Ammon's horn (tissue), 1 donor: ENCODE data around the gene YAE1.
"Not testable (repeated sequence)": the region's sequence is repeated elsewhere in the genome, so short reads cannot be mapped to it uniquely, and the experiment has no call there.

ENCODE experiments used
- DNase-seq: peaks from one replicate; pipeline ENCODE4 v3.0.0-alpha.2; 2016; ENCODE audit warnings: low spot score

The YAE1 gene

DNA sequence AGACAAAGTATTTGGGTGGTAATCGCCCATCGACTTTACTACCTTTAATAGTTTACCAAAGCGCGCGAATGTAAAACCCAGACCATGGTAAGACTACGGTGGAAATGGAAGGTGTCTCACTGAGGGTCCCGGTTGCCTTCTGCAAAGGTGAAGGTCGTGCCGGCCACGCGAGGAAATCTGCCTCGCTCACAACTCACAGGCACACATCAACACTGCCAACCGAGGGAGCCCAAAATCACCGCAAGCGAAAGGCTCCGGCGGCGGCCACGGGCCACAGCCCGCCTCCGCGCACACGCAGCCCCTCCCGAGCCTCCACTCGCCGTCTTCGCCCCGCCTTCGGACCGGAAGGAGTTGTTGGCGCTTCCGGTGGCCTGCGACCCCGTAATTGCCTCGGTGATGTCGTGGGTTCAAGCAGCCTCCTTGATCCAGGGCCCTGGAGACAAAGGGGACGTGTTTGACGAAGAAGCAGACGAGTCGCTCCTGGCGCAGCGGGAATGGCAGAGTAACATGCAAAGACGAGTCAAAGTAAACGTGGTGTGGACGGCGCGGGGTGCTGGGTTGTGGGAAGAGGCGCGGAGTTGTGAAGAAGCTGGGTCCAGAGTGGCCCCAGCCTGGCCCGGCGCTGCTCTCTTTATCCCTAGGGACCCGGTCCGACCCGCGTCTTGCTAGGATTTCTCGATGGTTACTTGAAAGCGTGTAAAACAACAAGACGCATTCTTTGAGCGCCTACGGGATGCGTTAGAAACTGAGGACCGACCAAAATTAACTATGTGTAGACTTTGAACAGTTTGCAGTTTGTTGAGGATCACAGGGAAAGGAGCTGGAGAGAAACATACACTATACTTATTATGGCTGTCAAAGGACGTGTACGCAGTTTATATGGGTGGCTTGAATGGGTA, at the start of gene YAE1:
Gene YAE1, plus strand, starts transcription at position 382 of the 899 bp plus-strand sequence. Its CDS starts 15 bp downstream, at position 397.
- peak; percentile 93 for DNase-seq

- no peak for DNase-seq
Measured at GRCh38 chr7:39516498-39516897, 49.7 kb upstream of the YAE1 start.

- no peak for DNase-seq
Measured at GRCh38 chr7:39517240-39517639, 49.0 kb upstream of the YAE1 start.

- DNase-seq, result no peak
Measured at GRCh38 chr7:39525926-39526325, 40.3 kb upstream of the YAE1 start.

DNA sequence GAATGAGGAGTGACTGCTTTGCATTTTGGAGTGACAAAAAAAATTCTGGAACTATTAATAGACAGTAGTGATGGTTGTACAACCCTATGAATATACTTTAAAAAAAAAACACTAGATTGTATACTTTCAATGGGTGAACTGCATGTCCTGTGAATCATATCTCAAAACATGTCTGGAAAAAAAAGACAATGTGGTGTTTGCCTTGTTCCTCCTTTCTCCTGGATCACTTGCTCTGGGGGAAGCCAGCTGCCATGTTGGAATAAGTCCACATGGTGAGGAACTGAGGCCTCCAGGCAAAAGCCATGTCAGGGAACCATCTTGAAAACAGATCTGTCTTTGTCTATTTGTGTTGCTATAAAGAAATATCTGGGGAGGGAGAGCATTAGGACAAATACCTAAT, 39.5 kb upstream of the YAE1 start:
- DNase-seq, result no peak

GRCh38 chr7:39527296-39527695, 38.9 kb upstream of the YAE1 start:
- DNase-seq, result no peak

- no peak for DNase-seq
Measured at GRCh38 chr7:39527951-39528350, 38.3 kb upstream of the YAE1 start.

GRCh38 chr7:39528849-39529248, 37.4 kb upstream of the YAE1 start:
- no peak for DNase-seq

- no peak for DNase-seq
Measured at GRCh38 chr7:39529582-39529981, 36.6 kb upstream of the YAE1 start.

- no peak for DNase-seq
Measured at GRCh38 chr7:39530971-39531370, 35.2 kb upstream of the YAE1 start.

DNA sequence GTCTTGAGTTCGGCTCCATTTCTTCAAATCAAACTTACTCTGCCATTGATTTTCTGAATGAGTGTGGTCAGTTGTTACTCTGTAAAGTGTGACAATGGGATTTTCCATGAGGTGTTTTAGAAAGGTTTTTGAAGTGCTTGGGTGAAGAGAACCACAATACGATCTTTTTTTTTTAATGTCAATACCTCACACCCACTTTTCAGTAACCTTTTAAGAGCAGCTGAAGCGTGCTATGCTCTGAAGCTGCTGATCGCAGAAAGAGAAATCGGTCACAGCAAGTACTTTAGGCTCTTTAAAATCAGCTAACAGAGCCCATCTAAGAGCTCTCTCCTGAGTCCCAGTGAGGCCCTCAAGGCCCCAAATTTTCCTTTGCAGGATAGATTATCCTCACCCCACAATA, 34.4 kb upstream of the YAE1 start:
- DNase-seq, result no peak

- DNase-seq, result no peak
Measured at GRCh38 chr7:39532832-39533231, 33.4 kb upstream of the YAE1 start.

- DNase-seq, result no peak
Measured at GRCh38 chr7:39534599-39534998, 31.6 kb upstream of the YAE1 start.

DNA sequence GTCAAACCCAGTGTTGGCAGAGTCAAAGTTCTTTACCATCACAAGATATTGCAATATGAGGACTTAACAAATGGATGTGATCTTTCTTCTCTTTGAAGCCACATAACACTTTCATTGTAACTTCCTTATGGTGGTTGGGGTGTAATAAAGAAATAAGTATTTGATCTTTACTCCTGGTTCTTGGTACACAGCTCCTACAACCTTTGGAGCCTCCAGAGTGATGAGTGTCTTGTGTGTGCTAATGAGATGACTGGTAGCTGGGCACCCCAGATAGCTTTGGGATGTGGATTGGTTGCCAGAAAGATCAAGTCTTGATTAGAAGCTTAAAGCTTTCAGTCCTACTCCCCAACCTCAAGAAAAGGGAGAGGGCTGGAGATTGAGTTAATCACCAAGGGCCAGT, 31.1 kb upstream of the YAE1 start:
- DNase-seq, result no peak

DNA sequence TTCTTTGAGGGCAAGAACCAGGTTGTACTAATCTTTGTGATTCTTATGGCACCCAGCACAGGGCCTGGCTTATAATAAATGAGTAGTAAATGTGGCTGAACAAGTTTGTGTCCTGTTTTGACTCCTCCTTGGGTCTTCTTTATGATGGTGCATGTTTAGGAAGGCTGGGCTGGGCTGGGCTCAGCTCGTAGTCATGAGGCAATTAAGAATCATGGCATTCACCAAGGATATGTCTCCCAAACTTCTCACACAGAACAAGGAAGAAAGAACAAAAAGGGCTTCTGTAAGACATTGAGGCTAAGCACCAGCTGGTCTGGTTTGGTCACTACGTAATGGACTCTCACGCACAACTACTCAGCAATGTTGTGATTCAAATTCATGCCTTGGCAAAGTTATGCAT, 30.5 kb upstream of the YAE1 start:
- no peak for DNase-seq

DNA sequence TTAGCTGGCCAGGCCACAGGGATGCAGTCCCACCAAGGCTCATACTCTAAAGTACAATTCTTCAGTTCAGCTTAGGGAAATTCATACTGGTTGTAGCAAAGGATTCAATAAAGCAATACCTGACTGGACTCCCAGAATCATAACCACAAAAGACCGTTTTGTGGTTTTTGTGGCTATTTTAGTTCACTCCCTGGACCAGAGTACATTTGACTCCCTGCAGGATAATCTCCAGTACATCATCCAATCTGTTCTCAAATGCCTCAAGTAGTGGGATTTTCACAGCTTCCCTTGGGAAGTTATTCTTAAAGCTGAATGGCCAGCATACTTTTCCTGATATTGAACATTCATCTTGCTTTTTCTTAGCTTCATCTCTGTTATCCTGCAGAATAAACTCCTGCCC, 29.3 kb upstream of the YAE1 start:
- DNase-seq, result no peak

DNA sequence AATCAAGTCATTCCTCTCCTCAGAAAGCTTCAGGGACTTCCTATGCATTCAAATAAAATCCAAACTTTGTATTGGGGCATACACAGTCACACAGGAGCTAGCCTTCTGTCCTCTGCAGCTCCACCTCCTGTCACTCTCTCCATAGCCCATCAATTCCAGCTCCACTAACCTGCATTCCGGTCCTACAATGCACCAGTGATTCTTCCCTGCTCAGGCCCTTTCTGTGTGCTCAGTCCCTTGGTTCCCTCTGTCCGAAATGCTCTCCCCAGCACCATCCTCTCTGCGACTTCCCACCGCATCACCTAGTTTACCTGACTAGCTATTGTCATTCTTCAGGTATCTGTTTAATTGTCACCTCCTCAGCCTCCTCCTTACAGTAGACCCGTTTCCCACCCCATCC, 26.4 kb upstream of the YAE1 start:
- no peak for DNase-seq

DNA sequence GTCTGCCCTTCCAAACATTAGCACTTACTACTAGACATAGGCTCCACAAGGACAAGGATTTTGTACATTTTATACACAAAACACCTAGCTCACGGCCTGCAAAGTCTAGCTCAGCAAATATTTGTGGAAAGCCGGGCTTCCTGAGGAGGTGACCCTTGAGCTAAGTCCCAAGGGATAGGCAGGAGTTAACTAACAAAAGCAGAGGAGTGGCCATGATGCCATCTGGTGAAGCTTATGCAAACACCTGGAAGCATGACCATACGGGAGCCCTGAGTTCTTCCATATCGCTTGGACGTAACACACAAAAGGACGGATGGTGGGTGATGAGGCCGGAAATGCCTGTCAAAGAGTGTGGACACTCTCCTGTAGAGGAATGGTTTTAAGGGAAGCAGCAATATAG, 25.9 kb upstream of the YAE1 start:
- no peak for DNase-seq

DNA sequence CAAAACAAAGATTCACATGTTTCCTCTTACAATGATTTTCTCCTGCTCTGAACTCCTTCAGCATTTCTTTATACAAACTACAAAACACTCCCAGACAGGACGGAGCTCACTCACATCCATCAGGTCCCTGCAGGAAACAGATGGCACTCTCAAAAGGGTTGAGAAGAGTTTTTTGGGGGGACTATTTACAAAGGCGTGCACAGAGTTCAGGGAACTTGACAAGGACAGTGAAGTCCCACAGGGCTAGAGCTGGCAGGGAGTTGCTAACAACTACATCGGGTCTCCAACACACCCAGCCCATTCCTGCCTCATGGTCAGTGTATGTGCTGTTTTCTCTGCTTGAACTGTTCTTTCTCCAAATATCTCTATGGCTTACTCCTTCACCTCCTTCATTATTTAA, 24.7 kb upstream of the YAE1 start:
- DNase-seq, result no peak

DNA sequence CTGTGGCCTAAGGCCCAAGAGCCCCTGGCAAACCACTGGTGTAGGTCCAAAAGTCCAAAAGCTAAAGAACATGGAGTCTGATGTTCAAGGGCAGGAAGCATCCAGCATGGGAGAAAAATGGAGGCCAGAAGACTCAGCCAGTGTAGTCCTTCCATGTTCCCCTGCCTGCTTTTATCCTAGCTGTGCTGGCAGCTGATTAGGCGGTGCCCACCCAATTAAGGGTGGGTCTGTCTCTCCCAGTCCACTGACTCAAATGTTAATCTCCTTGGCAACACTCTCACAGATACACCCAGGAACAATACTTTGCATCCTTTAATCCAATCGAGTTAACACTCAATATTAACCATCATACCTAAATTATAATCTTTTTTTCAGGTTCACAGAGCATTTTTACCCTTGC, 21.4 kb upstream of the YAE1 start:
- not testable (repeated sequence) for DNase-seq

- DNase-seq, result no peak
Measured at GRCh38 chr7:39547336-39547735, 18.9 kb upstream of the YAE1 start.

DNA sequence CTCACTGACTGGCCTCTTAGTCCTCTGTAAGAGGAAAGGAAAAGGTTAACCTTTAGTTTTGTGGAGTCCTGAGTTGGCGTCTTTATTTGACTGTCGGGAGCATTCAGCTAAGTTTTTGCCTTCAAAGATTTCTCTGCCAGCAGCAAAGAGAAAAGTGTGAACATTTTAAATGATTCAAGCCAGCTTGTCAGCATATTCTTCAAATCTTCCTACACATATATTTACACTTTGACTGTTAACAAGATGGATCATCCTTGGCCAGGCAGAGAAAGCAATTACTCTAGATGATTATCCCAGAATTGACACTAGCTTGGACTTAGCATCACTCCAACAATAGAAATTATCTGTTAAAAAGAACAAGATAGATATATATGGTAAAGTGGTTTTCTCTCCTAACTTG, 15.8 kb upstream of the YAE1 start:
- DNase-seq, result no peak

DNA sequence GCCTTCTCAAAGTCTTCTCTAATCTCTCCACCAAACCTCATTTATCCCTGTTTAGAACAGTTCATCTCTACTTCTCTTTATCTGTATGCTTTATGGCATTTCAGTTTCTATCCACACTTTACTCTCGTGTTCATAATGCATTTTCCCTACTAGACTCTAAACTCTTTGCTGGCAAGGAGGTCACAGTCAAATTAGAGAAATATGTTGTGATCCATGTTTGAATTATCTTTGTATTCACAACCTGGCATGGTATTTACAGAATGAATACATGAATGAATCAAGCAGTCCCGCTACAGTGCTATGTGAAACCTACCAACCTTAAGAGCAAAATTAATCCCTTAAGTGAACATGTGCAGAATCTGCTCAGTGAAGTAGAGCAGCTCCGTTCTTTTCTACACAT, 12.8 kb upstream of the YAE1 start:
- no peak for DNase-seq

DNA sequence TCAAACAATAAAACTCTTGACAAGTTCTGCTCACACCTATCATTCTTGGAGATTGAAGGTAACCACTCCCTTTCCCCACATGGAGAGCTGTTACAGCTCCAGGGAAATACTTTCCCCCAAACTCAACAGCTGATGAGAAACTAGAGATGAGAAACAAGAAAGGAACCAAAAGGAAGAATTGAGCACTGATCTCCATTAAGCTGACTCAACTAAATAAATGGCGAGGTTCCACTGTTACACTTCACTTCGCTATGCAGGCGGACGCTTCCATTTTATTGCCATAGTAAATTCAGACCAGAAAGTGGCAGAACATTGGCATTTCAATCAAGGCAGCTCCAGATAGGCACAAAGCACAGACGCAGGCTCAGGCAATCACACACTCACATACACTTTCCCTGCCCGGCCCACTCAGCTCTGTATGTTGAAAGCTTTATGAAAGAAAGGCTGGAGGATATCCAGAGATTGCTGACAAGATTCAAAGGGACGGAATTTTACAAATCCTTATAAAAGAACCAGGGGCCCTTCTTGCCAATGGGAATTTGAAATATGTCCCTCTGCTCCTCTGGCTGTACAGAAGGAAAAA, 11.5 kb upstream of the YAE1 start:
- no peak for DNase-seq
